Measurements from ENCODE around the gene CCT7. TPM values are rescaled to one million over a fixed set of nuclear protein-coding genes. Genes with fewer than 3 reads are reported as not detected.

Gene CCT7
- total RNA-seq, 1 donor from 2014 or later, result 192 TPM

DNA sequence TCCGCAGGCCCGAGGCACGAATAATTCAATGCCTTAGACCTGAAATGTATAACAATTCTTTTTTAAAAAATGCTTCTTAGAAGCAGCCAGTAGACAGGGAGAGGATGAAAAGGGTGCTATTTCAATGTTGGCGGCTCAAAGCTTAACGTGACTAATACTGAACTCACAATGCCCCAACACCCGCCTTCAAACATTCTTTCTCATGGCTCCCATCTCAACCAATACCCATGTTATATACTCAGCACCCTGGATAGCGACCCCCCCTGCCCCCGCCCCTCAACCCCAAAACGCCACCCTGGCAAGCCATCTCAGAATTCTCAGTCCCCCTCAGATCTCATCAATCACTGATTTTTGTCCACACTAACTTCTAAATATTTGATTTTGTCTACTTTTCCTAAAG is 45.7 kb downstream of the CCT7 start:
- Mint-ChIP-seq H3K27ac (ENCODE audit: unreplicated experiment) (no peak overlapping the region), H3K9me3 (ENCODE audit: low read depth) (no peaks in the 10 kb centered on the region), H3K27me3 (ENCODE audit: low read depth) (peaks cover 8% of the 10 kb centered on the region), H3K36me3 (ENCODE audit: low read depth) (peaks cover 3% of the 10 kb centered on the region), H3K4me1 (ENCODE audit: low read depth) (peaks cover 4% of the 10 kb centered on the region), H3K4me3 (ENCODE audit: unreplicated experiment) (no peak overlapping the region)
- no peak for DNase-seq (ENCODE audit: low spot score)
- TF ChIP-seq, protein P1, sequence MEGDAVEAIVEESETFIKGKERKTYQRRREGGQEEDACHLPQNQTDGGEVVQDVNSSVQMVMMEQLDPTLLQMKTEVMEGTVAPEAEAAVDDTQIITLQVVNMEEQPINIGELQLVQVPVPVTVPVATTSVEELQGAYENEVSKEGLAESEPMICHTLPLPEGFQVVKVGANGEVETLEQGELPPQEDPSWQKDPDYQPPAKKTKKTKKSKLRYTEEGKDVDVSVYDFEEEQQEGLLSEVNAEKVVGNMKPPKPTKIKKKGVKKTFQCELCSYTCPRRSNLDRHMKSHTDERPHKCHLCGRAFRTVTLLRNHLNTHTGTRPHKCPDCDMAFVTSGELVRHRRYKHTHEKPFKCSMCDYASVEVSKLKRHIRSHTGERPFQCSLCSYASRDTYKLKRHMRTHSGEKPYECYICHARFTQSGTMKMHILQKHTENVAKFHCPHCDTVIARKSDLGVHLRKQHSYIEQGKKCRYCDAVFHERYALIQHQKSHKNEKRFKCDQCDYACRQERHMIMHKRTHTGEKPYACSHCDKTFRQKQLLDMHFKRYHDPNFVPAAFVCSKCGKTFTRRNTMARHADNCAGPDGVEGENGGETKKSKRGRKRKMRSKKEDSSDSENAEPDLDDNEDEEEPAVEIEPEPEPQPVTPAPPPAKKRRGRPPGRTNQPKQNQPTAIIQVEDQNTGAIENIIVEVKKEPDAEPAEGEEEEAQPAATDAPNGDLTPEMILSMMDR (IDR thresholded peaks at IDR 0.05), result no peak

DNA sequence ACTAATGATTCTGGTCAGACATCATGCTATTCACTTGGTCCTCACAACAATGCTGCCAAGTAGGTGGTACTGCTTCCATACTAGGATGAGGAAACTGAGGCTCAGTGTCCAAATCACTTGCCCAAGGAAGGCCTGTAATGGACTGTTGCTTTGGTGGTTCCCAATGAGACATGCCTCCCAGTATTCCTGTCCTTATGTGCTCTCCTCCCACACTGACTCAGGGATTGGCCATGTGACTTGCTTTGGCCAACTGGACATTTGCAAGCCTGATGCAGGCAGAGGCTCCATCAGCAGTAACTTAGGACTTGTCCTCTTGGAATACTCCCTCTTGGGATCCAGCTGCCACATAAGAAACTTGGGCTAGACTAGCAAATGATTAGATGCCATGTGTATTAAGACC is 47.1 kb downstream of the CCT7 start:
- peaks cover 3% of the 10 kb centered on the region for H3K36me3 Mint-ChIP-seq (ENCODE audit: low read depth)
- TF ChIP-seq, protein P1 (IDR thresholded peaks at IDR 0.05), result no peak
- no peak for DNase-seq (ENCODE audit: low spot score)
- peaks cover 15% of the 10 kb centered on the region for H3K27me3 Mint-ChIP-seq (ENCODE audit: low read depth)
- H3K27ac Mint-ChIP-seq (ENCODE audit: unreplicated experiment), result no peak overlapping the region
- H3K4me3 Mint-ChIP-seq (ENCODE audit: unreplicated experiment), result no peak overlapping the region
- no peaks in the 10 kb centered on the region for H3K9me3 Mint-ChIP-seq (ENCODE audit: low read depth)
- H3K4me1 Mint-ChIP-seq (ENCODE audit: low read depth), result peaks cover 4% of the 10 kb centered on the region

DNA sequence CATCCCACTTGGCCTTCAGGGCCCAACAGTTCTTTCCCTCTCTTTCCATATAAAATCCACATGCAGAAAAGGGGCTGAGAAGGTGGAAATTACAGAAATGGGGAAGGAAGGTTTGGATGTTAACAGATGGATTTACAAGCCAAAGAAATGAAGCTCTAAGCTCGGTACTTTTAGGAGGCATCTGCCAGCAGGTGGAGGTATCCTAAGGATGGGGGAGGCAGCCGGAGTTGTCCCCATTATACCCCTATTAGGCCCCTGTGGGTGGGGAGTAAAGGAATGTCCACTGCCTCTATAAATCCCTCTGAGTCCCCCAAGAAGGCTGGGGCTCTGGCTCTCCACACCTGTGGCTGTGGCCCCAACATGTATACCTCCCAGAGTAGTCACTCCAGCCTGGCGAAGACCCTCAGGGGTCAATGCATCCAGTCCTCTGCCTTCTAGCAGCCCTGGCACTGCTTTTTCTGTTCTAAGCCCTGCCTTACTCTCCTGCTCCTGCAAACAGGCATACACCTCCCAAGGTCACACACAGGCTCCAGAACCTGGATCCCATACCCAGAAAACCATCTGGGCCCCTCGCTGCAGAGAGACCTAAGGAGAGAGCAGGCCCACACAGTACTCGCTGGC is 48.9 kb downstream of the CCT7 start:
- Mint-ChIP-seq H3K36me3 (ENCODE audit: low read depth) (no peaks in the 10 kb centered on the region), H3K4me3 (ENCODE audit: unreplicated experiment) (peak overlapping the region; percentile 65), H3K9me3 (ENCODE audit: low read depth) (no peaks in the 10 kb centered on the region), H3K27me3 (ENCODE audit: low read depth) (peaks cover 23% of the 10 kb centered on the region), H3K4me1 (ENCODE audit: low read depth) (peaks cover 4% of the 10 kb centered on the region), H3K27ac (ENCODE audit: unreplicated experiment) (no peak overlapping the region)
- DNase-seq (ENCODE audit: low spot score), result no peak
- TF ChIP-seq, protein P1 (IDR thresholded peaks at IDR 0.05), result no peak

DNA sequence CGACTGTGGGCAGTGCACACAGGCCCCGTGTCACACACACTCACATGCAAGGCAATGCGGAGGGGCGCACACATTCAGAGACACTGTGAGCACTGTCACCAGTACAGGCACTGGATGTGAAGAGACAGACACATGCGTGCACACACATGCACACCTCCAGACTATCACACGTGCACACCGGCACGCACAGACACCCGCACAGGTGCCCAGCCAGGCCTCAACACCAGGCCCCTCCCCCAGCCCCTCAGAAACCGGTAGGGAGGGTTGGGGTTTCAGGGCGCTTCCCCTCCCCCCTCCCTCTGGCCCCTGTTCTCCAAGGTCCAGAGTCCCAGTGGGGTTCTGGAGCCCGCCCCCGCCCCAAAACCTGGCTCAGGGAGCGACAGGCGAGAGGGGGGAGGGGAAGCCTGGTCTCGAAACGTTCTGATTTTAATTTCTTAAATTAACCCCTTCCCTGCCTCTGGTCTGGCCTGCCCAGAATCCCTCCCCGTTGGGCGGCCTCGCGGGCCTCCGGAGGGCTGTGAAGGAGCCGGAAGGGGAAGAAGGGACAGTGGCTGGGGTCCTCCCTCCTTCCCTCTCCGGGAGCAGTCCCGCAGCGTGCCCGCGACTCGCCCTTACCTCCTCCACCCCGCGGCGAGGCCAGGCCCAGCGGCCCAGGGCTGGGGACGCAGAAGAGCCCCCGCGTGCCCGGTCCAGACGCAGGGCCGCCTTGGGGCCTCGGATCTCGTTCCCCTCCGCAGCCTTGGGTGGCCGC is 49.6 kb downstream of the CCT7 start:
- H3K27me3 Mint-ChIP-seq (ENCODE audit: low read depth), result peaks cover 30% of the 10 kb centered on the region
- H3K36me3 Mint-ChIP-seq (ENCODE audit: low read depth), result no peaks in the 10 kb centered on the region
- DNase-seq (ENCODE audit: low spot score), result no peak
- TF ChIP-seq, protein P1 (IDR thresholded peaks at IDR 0.05), result no peak
- peak overlapping the region; percentile 65 for H3K4me3 Mint-ChIP-seq (ENCODE audit: unreplicated experiment)
- H3K27ac Mint-ChIP-seq (ENCODE audit: unreplicated experiment), result no peak overlapping the region
- H3K4me1 Mint-ChIP-seq (ENCODE audit: low read depth), result peaks cover 4% of the 10 kb centered on the region
- H3K9me3 Mint-ChIP-seq (ENCODE audit: low read depth), result no peaks in the 10 kb centered on the region

DNA sequence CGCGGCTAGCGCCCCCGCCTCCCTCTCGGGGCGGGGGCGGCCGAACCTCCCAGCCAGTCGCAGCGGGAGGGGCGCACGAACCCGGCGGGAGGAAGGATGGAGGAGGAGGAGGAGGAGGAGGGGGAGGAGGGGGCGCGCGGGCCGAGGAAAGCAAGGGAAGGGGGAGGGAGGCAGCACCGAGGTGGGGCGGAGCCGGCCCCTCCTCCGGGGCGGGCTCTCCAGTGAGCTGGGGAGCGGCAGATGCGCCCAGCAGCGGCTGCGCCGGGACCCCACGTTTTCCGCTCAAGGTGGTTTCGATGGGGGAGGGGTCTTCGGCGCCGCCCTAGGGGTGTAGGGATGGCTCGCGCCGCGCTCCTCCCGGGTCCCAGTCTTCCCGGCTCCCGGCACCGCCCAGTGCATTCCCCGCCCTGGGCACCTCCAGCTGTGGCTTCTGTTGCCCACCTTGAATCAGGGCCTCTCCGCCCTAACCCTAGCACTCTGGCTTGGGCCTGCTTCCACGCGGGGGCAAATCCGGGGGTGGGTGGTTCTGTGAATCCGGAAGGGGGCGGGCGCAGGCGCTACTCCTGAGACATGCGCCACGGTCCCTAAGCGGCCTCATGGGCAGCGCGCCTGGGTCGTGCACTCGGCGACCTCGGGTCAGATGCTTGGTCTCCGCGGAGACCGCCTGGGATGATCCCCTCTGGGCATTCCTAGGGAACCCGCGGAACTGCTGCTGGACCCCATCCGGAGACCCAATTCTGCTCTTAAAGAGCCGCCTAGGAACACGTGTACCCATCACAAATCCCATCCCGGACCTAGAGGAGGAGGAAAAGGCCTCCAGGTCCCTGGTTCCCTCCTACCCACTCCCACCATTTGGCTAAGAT is 50.4 kb downstream of the CCT7 start, which contains the start of gene FBXO41:
Gene FBXO41, minus strand, starts transcription at position 183 of the 863 bp plus-strand sequence. CDS start 14,848 bp downstream, outside the sequence.
- no peak within 1 kb of the TSS for H3K27ac Mint-ChIP-seq (ENCODE audit: unreplicated experiment)
- TF ChIP-seq, protein P1 (IDR thresholded peaks at IDR 0.05), result no peak
- peaks cover 4% of the 10 kb centered on the region for H3K4me1 Mint-ChIP-seq (ENCODE audit: low read depth)
- no peaks in the 10 kb centered on the region for H3K36me3 Mint-ChIP-seq (ENCODE audit: low read depth)
- H3K9me3 Mint-ChIP-seq (ENCODE audit: low read depth), result no peaks in the 10 kb centered on the region
- H3K4me3 Mint-ChIP-seq (ENCODE audit: unreplicated experiment), result peak within 1 kb of the TSS; percentile 65
- H3K27me3 Mint-ChIP-seq (ENCODE audit: low read depth), result peaks cover 36% of the 10 kb centered on the region
- DNase-seq (ENCODE audit: low spot score), result no peak

All from chondrocyte (in vitro differentiated cells).